ENCODE measurements around the gene SRM. TPM values are rescaled to one million over a fixed set of nuclear protein-coding genes. Genes with fewer than 3 reads are reported as not detected.
"Not testable (repeated sequence)": the region's sequence is repeated elsewhere in the genome, so short reads cannot be mapped to it uniquely, and the experiment has no call there.

SRM gene
- total RNA-seq, 4 donors from 2014 or later = 40.8 to 69.7 (median 48.8) TPM

- TF ChIP-seq, protein P1, sequence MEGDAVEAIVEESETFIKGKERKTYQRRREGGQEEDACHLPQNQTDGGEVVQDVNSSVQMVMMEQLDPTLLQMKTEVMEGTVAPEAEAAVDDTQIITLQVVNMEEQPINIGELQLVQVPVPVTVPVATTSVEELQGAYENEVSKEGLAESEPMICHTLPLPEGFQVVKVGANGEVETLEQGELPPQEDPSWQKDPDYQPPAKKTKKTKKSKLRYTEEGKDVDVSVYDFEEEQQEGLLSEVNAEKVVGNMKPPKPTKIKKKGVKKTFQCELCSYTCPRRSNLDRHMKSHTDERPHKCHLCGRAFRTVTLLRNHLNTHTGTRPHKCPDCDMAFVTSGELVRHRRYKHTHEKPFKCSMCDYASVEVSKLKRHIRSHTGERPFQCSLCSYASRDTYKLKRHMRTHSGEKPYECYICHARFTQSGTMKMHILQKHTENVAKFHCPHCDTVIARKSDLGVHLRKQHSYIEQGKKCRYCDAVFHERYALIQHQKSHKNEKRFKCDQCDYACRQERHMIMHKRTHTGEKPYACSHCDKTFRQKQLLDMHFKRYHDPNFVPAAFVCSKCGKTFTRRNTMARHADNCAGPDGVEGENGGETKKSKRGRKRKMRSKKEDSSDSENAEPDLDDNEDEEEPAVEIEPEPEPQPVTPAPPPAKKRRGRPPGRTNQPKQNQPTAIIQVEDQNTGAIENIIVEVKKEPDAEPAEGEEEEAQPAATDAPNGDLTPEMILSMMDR (IDR thresholded peaks at IDR 0.05) = no peak
- no peak for TF ChIP-seq POLR2A (IDR thresholded peaks at IDR 0.05; ENCODE audit: low read depth)
- TF ChIP-seq EP300 (IDR thresholded peaks at IDR 0.05) = no peak
- no peak for TF ChIP-seq POLR2AphosphoS5 (IDR thresholded peaks at IDR 0.05)
- H3K4me1 ChIP-seq = peaks cover 0 to 16% (median 1%) of the 10 kb centered on the region in 4 donors
- H3K36me3 ChIP-seq = peaks cover 72 to 100% (median 94%) of the 10 kb centered on the region in 4 donors
- intact Hi-C loops (cut with DNase I) = no loop called here
- DNase-seq (ENCODE audit: extremely low spot score) = no peak
- no peaks in the 10 kb centered on the region for H3K27me3 ChIP-seq
- no peak overlapping the region for H3K4me3 ChIP-seq
- 89% methylated on average over 14 of the region's 14 CpGs for WGBS
- no peak overlapping the region for H3K27ac ChIP-seq (replicated peaks in 1 of 4)
- H3K9me3 ChIP-seq = no peaks in the 10 kb centered on the region
Observed at GRCh38 chr1:11023201-11023600, 36.6 kb downstream of the SRM start.

- intact Hi-C loops (cut with DNase I) = no loop called here
Observed at GRCh38 chr1:11019971-11020370, 39.8 kb downstream of the SRM start.

DNA sequence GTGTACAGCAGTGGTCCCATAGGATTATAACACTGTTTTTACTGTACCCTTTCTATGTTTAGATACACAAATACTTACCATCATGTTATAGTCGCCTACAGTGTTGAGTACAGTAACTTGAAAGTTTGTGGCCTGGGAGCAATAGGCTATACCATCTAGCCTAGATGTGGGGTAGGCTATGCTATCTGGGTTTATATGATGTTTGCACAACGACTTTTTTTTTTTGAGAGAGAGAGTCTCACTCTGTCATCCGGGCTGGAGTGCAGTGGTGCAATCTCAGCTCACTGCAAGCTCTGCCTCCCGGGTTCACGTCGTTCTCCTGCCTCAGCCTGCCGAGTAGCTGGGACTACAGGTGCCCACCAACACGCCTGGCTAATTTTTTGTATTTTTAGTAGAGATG lies 40.5 kb downstream of the SRM start:
- intact Hi-C loops (cut with DNase I); H3K27ac ChIP-seq (replicated peaks in 1 of 4); H3K9me3 ChIP-seq; H3K27me3 ChIP-seq; DNase-seq (ENCODE audit: extremely low spot score); H3K4me3 ChIP-seq: not testable (repeated sequence)
- 83% methylated on average over 8 of the region's 8 CpGs for WGBS
- peaks cover 23 to 51% (median 33%) of the 10 kb centered on the region in 4 donors for H3K4me1 ChIP-seq
- peaks cover 95 to 100% (median 100%) of the 10 kb centered on the region in 4 donors for H3K36me3 ChIP-seq

More at GRCh38 chr1:11019971-11020370, 39.8 kb downstream of the SRM start:
- H3K36me3 ChIP-seq = peaks cover 91 to 100% (median 99%) of the 10 kb centered on the region in 4 donors
- H3K4me1 ChIP-seq = peaks cover 17 to 46% (median 27%) of the 10 kb centered on the region in 4 donors
- no peak overlapping the region for H3K4me3 ChIP-seq
- no peak for DNase-seq (ENCODE audit: extremely low spot score)
- no peaks in the 10 kb centered on the region for H3K27me3 ChIP-seq
- no peaks in the 10 kb centered on the region for H3K9me3 ChIP-seq
- TF ChIP-seq POLR2A (IDR thresholded peaks at IDR 0.05; ENCODE audit: low read depth) (no peak), POLR2AphosphoS5 (IDR thresholded peaks at IDR 0.05) (no peak), EP300 (IDR thresholded peaks at IDR 0.05) (no peak)
- TF ChIP-seq, protein P1 (IDR thresholded peaks at IDR 0.05) = no peak
- H3K27ac ChIP-seq (replicated peaks in 1 of 4) = no peak overlapping the region
- 83% methylated on average over 7 of the region's 7 CpGs for WGBS

DNA sequence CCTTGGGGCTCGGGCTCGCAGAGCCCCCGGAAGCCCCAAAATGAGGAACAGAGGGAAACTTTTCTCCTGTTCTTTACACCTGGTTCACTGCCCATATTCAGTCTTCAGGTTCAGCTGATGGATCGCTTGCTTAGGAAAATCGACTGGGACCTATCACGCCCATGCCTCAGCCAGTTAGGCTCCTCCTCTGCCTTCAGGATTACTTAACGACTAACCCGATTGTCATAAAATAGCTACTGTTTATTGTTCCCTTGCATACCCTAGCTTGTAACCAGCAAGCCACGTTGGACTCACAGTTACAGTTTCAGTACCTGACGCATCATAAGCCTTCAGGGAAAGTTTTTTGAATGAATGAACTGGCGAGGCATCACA lies 46.7 kb downstream of the SRM start:
- Histone ChIP-seq H3K27ac (replicated peaks in 1 of 4) (peak overlapping the region; percentile 91 to 97 (median 94)), H3K4me3 (peak overlapping the region; percentile 71 to 97 (median 81)), H3K36me3 (peaks cover 45 to 48% (median 47%) of the 10 kb centered on the region in 4 donors), H3K4me1 (peaks cover 37 to 58% (median 54%) of the 10 kb centered on the region in 4 donors), H3K9me3 (no peaks in the 10 kb centered on the region), H3K27me3 (no peaks in the 10 kb centered on the region)
- intact Hi-C loops (cut with DNase I) = no loop called here
- DNase-seq (ENCODE audit: extremely low spot score) = no peak
- WGBS = 2% methylated on average over 8 of the region's 11 CpGs
- TF ChIP-seq POLR2A (IDR thresholded peaks at IDR 0.05; ENCODE audit: low read depth) = no peak
- TF ChIP-seq, protein P1 (IDR thresholded peaks at IDR 0.05) = no peak
- TF ChIP-seq EP300 (IDR thresholded peaks at IDR 0.05) = no peak
- no peak for TF ChIP-seq POLR2AphosphoS5 (IDR thresholded peaks at IDR 0.05)

DNA sequence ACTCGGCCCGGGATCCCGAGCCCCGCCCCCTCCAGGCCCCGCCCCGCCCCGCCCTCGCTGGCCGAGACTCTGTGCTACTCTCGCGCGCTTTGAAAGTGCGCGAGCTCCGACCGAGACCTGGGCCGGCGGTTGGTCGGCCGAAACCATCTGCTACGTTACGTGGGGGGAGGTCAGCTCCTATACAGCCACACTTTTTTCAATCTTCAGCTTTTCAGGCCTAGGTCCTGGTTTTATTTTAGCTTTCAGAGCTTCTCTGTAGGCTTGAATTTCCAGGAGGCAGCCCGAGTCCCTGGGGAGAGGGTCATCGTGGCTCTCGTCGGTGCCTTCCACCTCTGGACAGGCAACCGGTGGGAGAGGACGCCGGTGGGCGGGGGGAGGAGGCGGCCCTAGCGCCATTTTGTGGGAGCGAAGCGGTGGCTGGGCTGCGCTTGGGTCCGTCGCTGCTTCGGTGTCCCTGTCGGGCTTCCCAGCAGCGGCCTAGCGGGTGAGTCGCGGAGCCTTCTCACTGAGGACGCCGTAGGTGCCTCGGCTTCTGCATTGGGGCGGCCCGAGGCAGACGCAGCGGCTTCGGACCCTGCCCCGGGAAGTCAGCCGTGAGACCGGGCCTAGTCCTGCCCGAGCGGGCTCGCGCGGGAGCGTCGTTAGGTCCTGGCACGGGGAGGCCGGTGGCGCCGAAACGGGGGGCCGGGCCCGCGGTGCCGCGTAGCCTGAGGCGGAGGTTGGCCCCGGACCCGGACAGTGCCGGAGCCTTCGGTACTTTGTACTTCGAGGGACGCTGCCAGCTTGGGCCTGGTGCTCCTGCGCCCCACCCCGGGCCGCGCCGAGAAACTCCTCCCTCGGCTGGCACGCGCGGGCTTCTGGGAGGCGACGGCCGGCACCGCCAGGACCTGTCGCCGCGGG lies 47.3 kb downstream of the SRM start, which contains the start of gene TARDBP:
Gene TARDBP, plus strand, starts transcription at position 395 of the 900 bp plus-strand sequence. CDS start 1,074 bp downstream, outside the sequence.
- WGBS = 0% methylated on average over 22 of the region's 94 CpGs
- DNase-seq (ENCODE audit: extremely low spot score) = peak; percentile 97
- intact Hi-C loops (cut with DNase I) = no loop called here
- Histone ChIP-seq H3K27me3 (no peaks in the 10 kb centered on the region), H3K27ac (replicated peaks in 1 of 4) (peak within 1 kb of the TSS; percentile 91 to 97 (median 94)), H3K4me3 (peak within 1 kb of the TSS; percentile 71 to 97 (median 81)), H3K36me3 (peaks cover 39 to 42% (median 40%) of the 10 kb centered on the region in 4 donors), H3K9me3 (no peaks in the 10 kb centered on the region), H3K4me1 (peaks cover 37 to 54% (median 51%) of the 10 kb centered on the region in 4 donors)
- peak; percentile 94 for TF ChIP-seq POLR2A (IDR thresholded peaks at IDR 0.05; ENCODE audit: low read depth)
- TF ChIP-seq EP300 (IDR thresholded peaks at IDR 0.05) = no peak
- TF ChIP-seq POLR2AphosphoS5 (IDR thresholded peaks at IDR 0.05) = peak; percentile 96 to 99
- TF ChIP-seq, protein P1 (IDR thresholded peaks at IDR 0.05) = no peak

Measured in esophagus muscularis mucosa (tissue), 4 donors.